OCI-LY3 (cell line): ENCODE results near the gene MAGI1.

Experiments
- H2AFZ ChIP-seq: fragments of 200-600, 300-600 bp; shearing (Covaris generic); 2 replicates; pipeline ENCODE4 v1.6.0; 2014; ENCODE audit warnings: antibody characterized with exemption, low read depth, low read length
- H3K27ac ChIP-seq: fragments of 200-600, 300-600 bp; sonication (generic); 2 replicates; pipeline ENCODE4 v1.5.1; 2014; ENCODE audit warnings: mild to moderate bottlenecking, low read length, moderate library complexity, mixed read lengths
- H3K27me3 ChIP-seq: fragments of 200-600, 300-600 bp; sonication (generic); 2 replicates; pipeline ENCODE4 v1.6.1; 2014; ENCODE audit warnings: low read depth, low read length, mixed read lengths
- H3K36me3 ChIP-seq: fragments of 200-600, 300-600 bp; sonication (generic); replicated peaks from 2 replicates; pipeline ENCODE3; 2014; ENCODE audit warnings: low read depth, low read length, mixed read lengths
- H3K4me1 ChIP-seq: fragments of 300-600, 200-600 bp; sonication (generic); 2 replicates; pipeline ENCODE4 v1.6.1; 2014; ENCODE audit warnings: low read length, mixed read lengths
- H3K4me2 ChIP-seq: fragments of 200-600, 300-600 bp; sonication (generic); 2 replicates; pipeline ENCODE4 v1.6.1; 2014; ENCODE audit warnings: low read length, mixed read lengths
- H3K4me3 ChIP-seq: fragments of 300-600, 200-600 bp; sonication (generic); 2 replicates; pipeline ENCODE4 v1.5.1; 2014; ENCODE audit warnings: antibody characterized with exemption, mild to moderate bottlenecking, low read length, moderate library complexity
- H3K79me2 ChIP-seq: fragments of 300-600, 200-600 bp; shearing (Covaris generic); 2 replicates; pipeline ENCODE4 v1.6.1; 2014; ENCODE audit warnings: mild to moderate bottlenecking, low read length, mixed read lengths
- H3K9ac ChIP-seq: fragments of 300-600, 200-600 bp; shearing (Covaris generic); 2 replicates; pipeline ENCODE4 v1.6.0; 2014; ENCODE audit warnings: mild to moderate bottlenecking, low read length, moderate library complexity
- H3K9me3 ChIP-seq: fragments of 200-600, 300-600 bp; shearing (Covaris generic); 2 replicates; pipeline ENCODE4 v1.6.1; 2014; ENCODE audit warnings: low read length, mixed read lengths; ENCODE audit not compliant: insufficient read depth
- H4K20me1 ChIP-seq: fragments of 200-600, 300-600 bp; sonication (generic); 2 replicates; pipeline ENCODE4 v1.6.1; 2016; ENCODE audit warnings: low read length, mixed read lengths; ENCODE audit not compliant: insufficient read depth
- EZH2phosphoT487 ChIP-seq: fragments of 200-600 bp; shearing (Covaris generic); IDR thresholded peaks from 2 replicates; pipeline ENCODE4 v1.6.1; 2018; ENCODE audit warnings: antibody characterized with exemption, mixed run types, low read depth
- TF ChIP-seq, protein P1 (sequence below): fragments of 200-600, 300-600 bp; sonication (generic); IDR thresholded peaks from 2 replicates; pipeline ENCODE4 v1.5.1; 2014; ENCODE audit warnings: antibody characterized with exemption, low read length, low read depth

MAGI1 gene

GRCh38 chr3:65576228-65576627 lies 462.5 kb downstream of the MAGI1 start:
- TF ChIP-seq EZH2phosphoT487 = no peak
- TF ChIP-seq, protein P1, sequence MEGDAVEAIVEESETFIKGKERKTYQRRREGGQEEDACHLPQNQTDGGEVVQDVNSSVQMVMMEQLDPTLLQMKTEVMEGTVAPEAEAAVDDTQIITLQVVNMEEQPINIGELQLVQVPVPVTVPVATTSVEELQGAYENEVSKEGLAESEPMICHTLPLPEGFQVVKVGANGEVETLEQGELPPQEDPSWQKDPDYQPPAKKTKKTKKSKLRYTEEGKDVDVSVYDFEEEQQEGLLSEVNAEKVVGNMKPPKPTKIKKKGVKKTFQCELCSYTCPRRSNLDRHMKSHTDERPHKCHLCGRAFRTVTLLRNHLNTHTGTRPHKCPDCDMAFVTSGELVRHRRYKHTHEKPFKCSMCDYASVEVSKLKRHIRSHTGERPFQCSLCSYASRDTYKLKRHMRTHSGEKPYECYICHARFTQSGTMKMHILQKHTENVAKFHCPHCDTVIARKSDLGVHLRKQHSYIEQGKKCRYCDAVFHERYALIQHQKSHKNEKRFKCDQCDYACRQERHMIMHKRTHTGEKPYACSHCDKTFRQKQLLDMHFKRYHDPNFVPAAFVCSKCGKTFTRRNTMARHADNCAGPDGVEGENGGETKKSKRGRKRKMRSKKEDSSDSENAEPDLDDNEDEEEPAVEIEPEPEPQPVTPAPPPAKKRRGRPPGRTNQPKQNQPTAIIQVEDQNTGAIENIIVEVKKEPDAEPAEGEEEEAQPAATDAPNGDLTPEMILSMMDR = no peak
- Histone ChIP-seq H2AFZ (no peak overlapping the region), H4K20me1 (no peaks in the 10 kb centered on the region), H3K4me1 (peaks cover 5% of the 10 kb centered on the region), H3K79me2 (no peaks in the 10 kb centered on the region), H3K9me3 (no peaks in the 10 kb centered on the region), H3K9ac (no peak overlapping the region), H3K4me3 (no peak overlapping the region), H3K27me3 (peaks cover 14% of the 10 kb centered on the region; the same call in 1 of the 2 replicates), H3K36me3 (no peaks in the 10 kb centered on the region), H3K27ac (no peak overlapping the region), H3K4me2 (no peak overlapping the region)

GRCh38 chr3:65575376-65575840 lies 463.3 kb downstream of the MAGI1 start:
- no peak overlapping the region for H2AFZ ChIP-seq
- TF ChIP-seq, protein P1 = no peak
- TF ChIP-seq EZH2phosphoT487 = no peak
- no peak overlapping the region for H3K9ac ChIP-seq
- H3K4me2 ChIP-seq = no peak overlapping the region
- no peaks in the 10 kb centered on the region for H3K9me3 ChIP-seq
- peaks cover 21% of the 10 kb centered on the region; the same call in 1 of the 2 replicates for H3K27me3 ChIP-seq
- no peaks in the 10 kb centered on the region for H4K20me1 ChIP-seq
- H3K27ac ChIP-seq = no peak overlapping the region
- H3K36me3 ChIP-seq = no peaks in the 10 kb centered on the region
- H3K4me3 ChIP-seq = no peak overlapping the region
- no peaks in the 10 kb centered on the region for H3K4me1 ChIP-seq
- no peaks in the 10 kb centered on the region for H3K79me2 ChIP-seq

DNA sequence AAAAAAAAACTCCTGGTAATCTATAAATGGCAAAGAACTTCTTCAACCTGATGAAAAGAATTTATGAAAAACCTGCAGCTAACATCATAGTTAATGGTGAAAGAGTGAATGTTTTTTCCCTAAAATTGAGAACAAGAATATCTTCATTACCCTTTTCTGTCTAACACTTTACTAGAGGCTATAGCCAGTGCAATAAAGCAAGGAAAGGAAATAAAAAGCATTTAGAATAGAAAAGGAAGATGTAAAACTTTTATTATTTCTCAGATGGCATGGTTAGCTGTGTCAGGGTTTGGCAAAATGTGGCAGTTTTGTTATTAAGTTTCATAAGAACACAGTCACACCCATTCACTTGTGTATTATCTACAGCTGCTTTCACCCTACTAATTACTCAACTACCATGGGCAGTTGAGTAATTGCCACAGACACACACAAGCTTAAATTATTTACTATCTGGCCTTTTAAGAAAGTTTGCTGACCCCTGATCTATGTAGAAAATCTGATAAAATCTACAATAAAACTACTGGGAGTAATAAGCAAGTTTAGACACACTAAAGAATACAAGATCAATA lies 465.1 kb downstream of the MAGI1 start:
- Histone ChIP-seq H3K9me3 (no peaks in the 10 kb centered on the region), H3K79me2 (no peaks in the 10 kb centered on the region), H4K20me1 (no peaks in the 10 kb centered on the region), H3K9ac (no peak overlapping the region), H3K27me3 (peaks cover 22% of the 10 kb centered on the region; the same call in 1 of the 2 replicates), H3K4me2 (no peak overlapping the region), H2AFZ (no peak overlapping the region), H3K27ac (no peak overlapping the region), H3K4me1 (no peaks in the 10 kb centered on the region), H3K36me3 (no peaks in the 10 kb centered on the region), H3K4me3 (no peak overlapping the region)
- TF ChIP-seq, protein P1 = no peak
- TF ChIP-seq EZH2phosphoT487 = no peak

DNA sequence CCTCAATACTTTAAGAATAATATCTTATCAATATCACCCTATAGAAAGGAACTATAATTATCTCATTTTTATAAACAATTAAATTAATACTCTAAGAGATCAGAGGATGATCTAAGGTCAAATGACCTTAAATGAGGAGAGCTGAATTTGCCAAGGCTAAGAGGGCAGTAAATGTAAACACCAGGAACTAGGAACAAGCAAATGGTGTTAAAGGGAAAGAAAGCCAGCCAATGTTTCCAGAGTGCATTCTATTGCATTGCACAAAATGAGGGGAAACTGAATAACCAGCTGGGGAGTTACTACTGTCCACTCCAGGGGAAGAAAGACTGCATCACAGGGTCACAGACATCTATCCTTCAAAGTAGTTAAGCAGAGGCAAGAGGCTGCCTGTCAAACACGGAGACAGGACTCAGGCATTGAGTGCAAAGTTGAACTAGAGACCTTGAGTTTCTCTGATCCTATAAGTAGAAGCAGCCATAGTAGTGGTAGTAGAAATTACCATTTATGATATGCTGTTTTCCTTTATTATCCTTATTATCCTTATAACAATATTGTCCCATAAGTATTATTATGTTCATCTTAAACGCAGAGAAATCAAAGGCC lies 466.4 kb downstream of the MAGI1 start:
- Histone ChIP-seq H3K79me2 (no peaks in the 10 kb centered on the region), H3K27me3 (peaks cover 22% of the 10 kb centered on the region; the same call in 1 of the 2 replicates), H3K4me3 (no peak overlapping the region), H2AFZ (no peak overlapping the region), H4K20me1 (no peaks in the 10 kb centered on the region), H3K9ac (no peak overlapping the region), H3K27ac (no peak overlapping the region), H3K9me3 (no peaks in the 10 kb centered on the region), H3K4me1 (no peaks in the 10 kb centered on the region), H3K4me2 (no peak overlapping the region), H3K36me3 (no peaks in the 10 kb centered on the region)
- no peak for TF ChIP-seq EZH2phosphoT487
- TF ChIP-seq, protein P1 = no peak
